GM10266 (cell line): ENCODE data around the gene UNC79.

ENCODE experiments used
- DNase-seq: peaks from one replicate; pipeline ENCODE4 v3.0.0; 2012; ENCODE audit errors: extremely low spot score
- TF ChIP-seq, protein P1 (sequence below): IDR thresholded peaks from 2 replicates; pipeline ENCODE4 v1.5.1; 2012; ENCODE audit warnings: mild to moderate bottlenecking, low read depth; ENCODE audit not compliant: control insufficient read depth, insufficient read depth; ENCODE audit errors: missing control alignments

Gene UNC79

GRCh38 chr14:93682459-93682858, 251.7 kb downstream of the UNC79 start:
- TF ChIP-seq, protein P1, sequence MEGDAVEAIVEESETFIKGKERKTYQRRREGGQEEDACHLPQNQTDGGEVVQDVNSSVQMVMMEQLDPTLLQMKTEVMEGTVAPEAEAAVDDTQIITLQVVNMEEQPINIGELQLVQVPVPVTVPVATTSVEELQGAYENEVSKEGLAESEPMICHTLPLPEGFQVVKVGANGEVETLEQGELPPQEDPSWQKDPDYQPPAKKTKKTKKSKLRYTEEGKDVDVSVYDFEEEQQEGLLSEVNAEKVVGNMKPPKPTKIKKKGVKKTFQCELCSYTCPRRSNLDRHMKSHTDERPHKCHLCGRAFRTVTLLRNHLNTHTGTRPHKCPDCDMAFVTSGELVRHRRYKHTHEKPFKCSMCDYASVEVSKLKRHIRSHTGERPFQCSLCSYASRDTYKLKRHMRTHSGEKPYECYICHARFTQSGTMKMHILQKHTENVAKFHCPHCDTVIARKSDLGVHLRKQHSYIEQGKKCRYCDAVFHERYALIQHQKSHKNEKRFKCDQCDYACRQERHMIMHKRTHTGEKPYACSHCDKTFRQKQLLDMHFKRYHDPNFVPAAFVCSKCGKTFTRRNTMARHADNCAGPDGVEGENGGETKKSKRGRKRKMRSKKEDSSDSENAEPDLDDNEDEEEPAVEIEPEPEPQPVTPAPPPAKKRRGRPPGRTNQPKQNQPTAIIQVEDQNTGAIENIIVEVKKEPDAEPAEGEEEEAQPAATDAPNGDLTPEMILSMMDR: no peak
- no peak for DNase-seq

GRCh38 chr14:93683226-93683625, 252.5 kb downstream of the UNC79 start:
- no peak for DNase-seq
- TF ChIP-seq, protein P1: no peak

DNA sequence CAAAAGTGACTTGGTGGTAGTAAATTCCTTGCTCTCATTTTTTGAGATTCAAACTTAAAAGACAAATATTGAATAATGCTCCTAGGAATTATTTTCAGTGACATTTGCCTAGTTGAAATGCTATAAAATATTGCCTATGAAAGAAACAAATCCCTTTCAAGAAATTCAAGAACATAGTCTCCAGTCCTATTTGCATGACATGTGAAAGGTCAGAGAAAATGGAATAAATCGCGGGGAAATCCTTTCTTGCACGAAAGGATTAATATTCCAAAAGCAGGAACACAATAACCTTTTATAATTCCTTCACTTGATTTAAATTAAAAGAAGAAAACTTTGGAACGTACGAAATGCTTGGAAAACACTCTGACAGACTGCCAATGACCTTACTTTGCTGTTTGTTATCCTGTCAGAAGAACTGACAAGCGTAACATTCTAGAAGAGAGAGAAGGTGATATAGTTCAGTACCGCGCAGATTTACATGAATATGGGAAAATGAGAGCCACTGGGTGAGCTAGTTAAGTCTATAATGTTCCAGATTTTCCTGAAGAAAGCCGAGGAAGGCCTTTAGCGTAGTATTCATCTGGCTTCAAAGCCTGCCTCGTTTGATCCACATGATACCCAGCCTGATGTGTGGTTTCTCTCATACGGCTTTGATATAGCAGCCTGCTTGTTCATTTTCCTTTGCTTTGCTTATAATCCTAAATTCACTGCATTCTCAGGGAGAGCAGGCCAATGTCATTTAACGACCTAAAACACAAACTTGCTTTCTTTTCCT, 254.6 kb downstream of the UNC79 start:
- no peak for DNase-seq
- TF ChIP-seq, protein P1: no peak

GRCh38 chr14:93686268-93686667, 255.5 kb downstream of the UNC79 start:
- no peak for DNase-seq
- TF ChIP-seq, protein P1: no peak

DNA sequence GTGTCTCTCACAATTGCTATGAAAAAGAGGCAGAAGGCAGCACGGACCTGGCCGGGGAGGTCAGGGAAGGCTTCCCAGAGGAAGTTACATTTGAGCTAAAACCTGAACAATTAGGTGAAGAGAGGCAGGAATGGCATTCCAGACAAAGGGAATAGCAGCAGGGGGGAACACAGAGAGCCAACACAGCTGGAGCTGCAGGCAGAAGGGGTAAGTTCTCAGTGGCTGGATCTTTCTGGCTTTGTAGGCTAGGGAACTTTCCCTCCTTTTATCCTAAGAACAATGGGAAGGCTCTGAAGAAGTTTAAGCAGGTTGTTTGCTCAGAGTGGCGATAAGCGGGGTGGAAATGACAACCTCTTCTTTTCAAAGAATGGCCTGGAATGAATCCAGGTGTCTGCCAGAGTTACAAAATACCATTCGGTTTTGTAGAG, 257.5 kb downstream of the UNC79 start:
- TF ChIP-seq, protein P1: no peak
- DNase-seq: no peak

GRCh38 chr14:93688820-93689219, 258.1 kb downstream of the UNC79 start:
- DNase-seq: no peak
- TF ChIP-seq, protein P1: no peak

GRCh38 chr14:93690146-93690545, 259.4 kb downstream of the UNC79 start:
- no peak for DNase-seq
- TF ChIP-seq, protein P1: no peak
